ENCODE data around the gene MAST4. TPM values are rescaled to one million over a fixed set of nuclear protein-coding genes. Genes with fewer than 3 reads are reported as not detected.
"Not testable (repeated sequence)": the region's sequence is repeated elsewhere in the genome, so short reads cannot be mapped to it uniquely, and the experiment has no call there.

Gene MAST4
- total RNA-seq, 1 donor from 2014 or later: 52.6 TPM

DNA sequence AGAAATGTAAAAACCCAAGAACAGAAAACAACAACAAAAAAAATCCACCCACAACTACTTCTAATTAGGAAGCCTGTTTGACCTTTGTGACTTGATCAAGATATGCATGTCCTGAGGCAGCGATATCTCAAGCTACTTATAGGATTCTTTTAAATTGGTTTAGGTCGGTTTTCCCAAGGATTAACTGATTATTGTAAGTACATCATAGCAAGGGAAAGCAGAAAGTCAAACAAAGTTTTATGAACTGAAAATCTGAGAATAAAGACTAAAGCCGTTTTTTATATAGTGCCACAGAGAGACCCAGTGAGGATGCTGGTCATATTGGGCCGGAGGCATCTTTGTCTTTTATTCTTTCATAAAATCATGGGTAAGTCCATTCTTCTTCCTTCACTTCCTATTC, 528.4 kb downstream of the MAST4 start:
- H3K27me3 ChIP-seq: no peaks in the 10 kb centered on the region
- TF ChIP-seq, protein P1, sequence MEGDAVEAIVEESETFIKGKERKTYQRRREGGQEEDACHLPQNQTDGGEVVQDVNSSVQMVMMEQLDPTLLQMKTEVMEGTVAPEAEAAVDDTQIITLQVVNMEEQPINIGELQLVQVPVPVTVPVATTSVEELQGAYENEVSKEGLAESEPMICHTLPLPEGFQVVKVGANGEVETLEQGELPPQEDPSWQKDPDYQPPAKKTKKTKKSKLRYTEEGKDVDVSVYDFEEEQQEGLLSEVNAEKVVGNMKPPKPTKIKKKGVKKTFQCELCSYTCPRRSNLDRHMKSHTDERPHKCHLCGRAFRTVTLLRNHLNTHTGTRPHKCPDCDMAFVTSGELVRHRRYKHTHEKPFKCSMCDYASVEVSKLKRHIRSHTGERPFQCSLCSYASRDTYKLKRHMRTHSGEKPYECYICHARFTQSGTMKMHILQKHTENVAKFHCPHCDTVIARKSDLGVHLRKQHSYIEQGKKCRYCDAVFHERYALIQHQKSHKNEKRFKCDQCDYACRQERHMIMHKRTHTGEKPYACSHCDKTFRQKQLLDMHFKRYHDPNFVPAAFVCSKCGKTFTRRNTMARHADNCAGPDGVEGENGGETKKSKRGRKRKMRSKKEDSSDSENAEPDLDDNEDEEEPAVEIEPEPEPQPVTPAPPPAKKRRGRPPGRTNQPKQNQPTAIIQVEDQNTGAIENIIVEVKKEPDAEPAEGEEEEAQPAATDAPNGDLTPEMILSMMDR (IDR thresholded peaks at IDR 0.05): no peak
- DNase-seq (no peak), ATAC-seq (no peak)
- H3K9me3 ChIP-seq: no peaks in the 10 kb centered on the region
- no peak overlapping the region for H3K27ac ChIP-seq
- peaks cover 45% of the 10 kb centered on the region for H3K36me3 ChIP-seq
- no peaks in the 10 kb centered on the region for H3K4me1 ChIP-seq
- no peak overlapping the region for H3K4me3 ChIP-seq
- intact Hi-C loops (cut with DNase I): no loop called here

DNA sequence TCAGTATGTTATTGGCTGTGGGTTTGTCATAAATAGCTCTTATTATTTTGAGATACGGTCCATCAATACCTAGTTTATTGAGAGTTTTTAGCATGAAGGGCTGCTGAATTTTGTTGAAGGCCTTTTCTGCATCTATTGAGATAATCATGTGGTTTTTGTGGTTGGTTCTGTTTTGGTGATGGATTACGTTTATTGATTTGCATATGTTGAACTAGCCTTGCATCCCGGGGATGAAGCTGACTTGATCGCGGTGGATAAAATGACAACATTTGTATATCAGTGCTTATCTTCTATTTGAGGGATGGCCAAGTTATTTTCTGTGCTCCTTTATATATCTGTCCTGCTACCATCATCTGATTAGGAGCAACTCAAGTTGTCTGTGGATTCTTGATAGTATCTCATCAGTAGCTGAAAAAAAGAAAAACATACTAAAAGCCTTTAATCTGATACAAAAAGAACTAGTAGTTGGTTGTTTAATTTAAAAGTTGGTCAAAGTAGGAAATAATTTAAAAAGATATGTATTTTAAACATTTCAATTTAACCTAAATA, 531.2 kb downstream of the MAST4 start:
- DNase-seq; H3K4me3 ChIP-seq; intact Hi-C loops (cut with DNase I); H3K27me3 ChIP-seq; H3K4me1 ChIP-seq; H3K27ac ChIP-seq; ATAC-seq; H3K9me3 ChIP-seq: not testable (repeated sequence)
- H3K36me3 ChIP-seq: peaks cover 31% of the 10 kb centered on the region

DNA sequence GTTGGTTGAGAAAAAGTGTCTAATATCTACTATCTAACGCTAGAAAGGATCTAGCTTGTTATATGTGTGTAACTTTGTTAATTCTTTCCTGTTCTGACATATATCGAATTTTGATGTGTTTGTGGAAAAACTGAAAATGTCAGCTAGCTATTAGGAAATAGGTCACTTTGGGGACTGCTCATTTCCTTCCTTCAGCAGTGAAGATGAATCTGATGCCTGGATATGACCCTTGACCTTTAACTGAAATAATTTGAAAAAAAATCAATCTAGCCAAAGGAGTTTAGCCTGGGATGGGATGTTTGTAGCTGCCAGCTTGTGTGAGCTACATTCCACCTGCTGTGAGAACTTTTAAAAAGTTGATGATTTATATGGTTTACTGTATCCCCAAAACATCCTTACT, 533.6 kb downstream of the MAST4 start:
- intact Hi-C loops (cut with DNase I): no loop called here
- DNase-seq: no peak

DNA sequence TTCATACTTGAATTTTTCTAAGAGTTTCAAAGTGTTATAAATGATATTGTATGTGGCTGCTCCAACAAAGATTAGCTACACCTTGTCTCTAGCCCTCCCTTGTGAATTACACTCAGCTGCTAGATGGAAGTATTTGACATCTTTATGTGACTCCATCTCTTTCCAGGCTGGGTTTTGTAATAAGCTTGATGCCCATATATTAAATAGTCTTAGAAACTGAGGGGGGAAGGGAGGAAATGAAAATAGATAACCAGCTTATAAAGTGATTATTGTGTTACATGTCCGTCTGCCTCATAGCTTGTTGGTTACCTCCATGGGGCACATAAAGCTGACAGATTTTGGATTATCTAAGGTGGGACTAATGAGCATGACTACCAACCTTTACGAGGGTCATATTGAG, 537.0 kb downstream of the MAST4 start:
- DNase-seq (no peak), ATAC-seq (no peak)
- TF ChIP-seq, protein P1 (IDR thresholded peaks at IDR 0.05): no peak
- H3K4me3 ChIP-seq: no peak overlapping the region
- intact Hi-C loops (cut with DNase I): no loop called here
- no peak overlapping the region for H3K27ac ChIP-seq
- H3K4me1 ChIP-seq: no peaks in the 10 kb centered on the region
- H3K27me3 ChIP-seq: no peaks in the 10 kb centered on the region
- H3K36me3 ChIP-seq: peaks cover 56% of the 10 kb centered on the region
- H3K9me3 ChIP-seq: no peaks in the 10 kb centered on the region

More for the DNA sequence above, 533.6 kb downstream of the MAST4 start:
- H3K4me1 ChIP-seq: no peaks in the 10 kb centered on the region
- H3K27me3 ChIP-seq: no peaks in the 10 kb centered on the region
- H3K4me3 ChIP-seq: no peak overlapping the region
- no peaks in the 10 kb centered on the region for H3K9me3 ChIP-seq
- peaks cover 35% of the 10 kb centered on the region for H3K36me3 ChIP-seq
- H3K27ac ChIP-seq: no peak overlapping the region
- TF ChIP-seq, protein P1 (IDR thresholded peaks at IDR 0.05): no peak
- no peak for ATAC-seq

DNA sequence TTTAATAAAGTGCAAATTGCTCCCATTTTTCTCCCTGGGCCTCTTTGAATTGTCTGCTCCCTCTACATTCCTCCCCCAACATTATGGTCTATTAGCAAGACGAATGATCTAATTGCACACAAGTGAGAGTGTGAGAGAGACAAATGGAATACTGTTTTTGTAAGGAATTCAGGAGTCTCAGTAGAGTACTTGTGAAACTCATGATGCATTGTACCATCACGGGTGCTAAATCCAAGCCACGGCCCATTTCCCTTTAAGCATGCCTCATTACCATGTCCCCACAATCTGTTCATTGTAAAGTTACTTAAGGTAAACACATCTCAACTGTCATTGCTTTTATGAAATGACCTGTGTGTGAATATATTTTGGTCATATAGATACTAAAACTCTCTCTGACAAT, 537.6 kb downstream of the MAST4 start:
- Histone ChIP-seq H3K9me3 (no peaks in the 10 kb centered on the region), H3K27me3 (no peaks in the 10 kb centered on the region), H3K27ac (no peak overlapping the region), H3K4me3 (no peak overlapping the region), H3K4me1 (no peaks in the 10 kb centered on the region), H3K36me3 (peaks cover 56% of the 10 kb centered on the region)
- TF ChIP-seq, protein P1 (IDR thresholded peaks at IDR 0.05): no peak
- DNase-seq (no peak), ATAC-seq (no peak)
- intact Hi-C loops (cut with DNase I): no loop called here

DNA sequence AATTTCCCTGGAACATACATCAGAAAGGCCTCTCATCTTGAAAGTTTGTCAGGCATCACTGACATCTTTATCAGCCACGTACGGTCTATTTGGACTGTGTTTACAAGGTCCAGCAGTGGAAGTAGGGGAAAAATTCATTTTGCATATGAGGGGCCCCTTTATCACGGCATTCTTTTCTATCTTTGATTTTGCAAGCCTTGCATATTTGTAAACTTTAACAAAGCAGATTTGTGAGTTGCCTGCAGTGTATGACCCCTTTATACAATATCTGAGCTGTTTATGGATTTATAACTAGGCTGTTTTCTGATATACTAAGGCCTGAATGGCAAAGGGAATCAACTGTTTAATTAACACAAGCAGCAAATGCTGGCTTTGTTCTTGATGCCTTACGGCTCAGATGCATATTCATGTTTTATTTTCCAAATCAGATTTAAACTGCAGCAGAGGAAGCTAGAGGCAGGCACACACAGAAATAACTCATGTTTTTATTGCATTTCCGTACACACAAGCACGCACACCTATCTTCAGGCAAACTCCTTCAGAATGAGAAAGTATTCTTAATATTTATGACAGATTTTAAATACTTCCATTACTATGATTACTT, 539.3 kb downstream of the MAST4 start:
- Histone ChIP-seq H3K4me3 (no peak overlapping the region), H3K36me3 (peaks cover 56% of the 10 kb centered on the region), H3K27me3 (no peaks in the 10 kb centered on the region), H3K9me3 (no peaks in the 10 kb centered on the region), H3K27ac (no peak overlapping the region), H3K4me1 (no peaks in the 10 kb centered on the region)
- TF ChIP-seq, protein P1 (IDR thresholded peaks at IDR 0.05): no peak
- DNase-seq (no peak), ATAC-seq (no peak)
- intact Hi-C loops (cut with DNase I): no loop called here
